ENCODE measurements around the gene KRT9. TPM values are rescaled to one million over a fixed set of nuclear protein-coding genes. Genes with fewer than 3 reads are reported as not detected.

Gene KRT9
- total RNA-seq, 1 experiment from 2014 or later = 0.15 TPM

DNA sequence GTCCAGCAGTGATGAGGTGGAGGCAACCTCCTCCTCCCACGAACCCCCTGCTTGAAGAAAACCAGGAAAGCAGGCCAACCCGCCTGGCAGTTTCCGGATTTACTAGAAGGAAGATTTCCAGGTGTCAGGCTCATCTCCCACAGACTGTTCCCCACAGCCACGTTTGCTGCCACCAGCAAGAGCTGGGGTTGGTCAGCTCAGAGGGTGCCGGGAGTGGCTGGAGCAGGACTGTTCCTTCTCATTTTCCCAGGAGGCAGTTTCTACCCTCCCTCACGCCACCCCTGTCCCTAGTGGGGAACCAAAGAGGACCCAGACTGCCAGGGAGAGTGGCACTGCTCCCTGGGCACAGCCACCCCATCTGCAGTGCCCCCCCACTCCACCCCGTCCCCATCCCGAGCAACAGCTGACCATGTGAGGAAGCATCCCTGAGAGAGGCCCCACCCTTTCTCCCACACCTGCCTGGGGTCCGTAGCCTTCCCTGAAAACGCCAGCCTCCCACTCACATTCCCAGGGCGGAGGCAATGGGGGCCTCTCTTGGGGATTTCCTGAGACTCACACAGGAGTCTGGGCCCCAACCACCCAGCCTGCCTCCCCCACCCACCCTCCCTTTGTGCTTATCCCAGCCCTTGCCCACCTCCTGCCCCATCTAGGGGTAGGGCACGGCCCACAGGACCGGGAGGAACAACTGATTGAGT is 46.6 kb upstream of the KRT9 start:
- no TSS peak for BruUV-seq (replicated peaks)
- RAD21 ChIA-PET (ENCODE audit: low non-redundant PET in 1 of 2, low total read pairs in 2 of 2, uncharacterized antibody in 2 of 2, unreplicated experiment in 2 of 2) = no interaction called here
- Histone ChIP-seq H4K20me1 (ENCODE audit: insufficient read depth) (no peaks in the 10 kb centered on the region), H3K9me3 (ENCODE audit: control insufficient read depth in 1 of 2, insufficient read depth in 1 of 2, low read depth in 1 of 2, low read length in 2 of 2) (no peaks in the 10 kb centered on the region), H3K79me2 (ENCODE audit: insufficient read depth, low read length) (no peaks in the 10 kb centered on the region), H3K27ac (ENCODE audit: low read depth, low read length) (no peak overlapping the region), H3K4me1 (ENCODE audit: control insufficient read depth in 1 of 2, insufficient read depth in 2 of 2, low read length in 2 of 2) (peaks cover 0 to 15% of the 10 kb centered on the region in 2 experiments; a peak in 3 of 4 replicates), H3K36me3 (ENCODE audit: control insufficient read depth in 1 of 2, insufficient read depth in 2 of 2, low read length in 2 of 2) (no peaks in the 10 kb centered on the region), H3K4me3 (replicated peaks in 1 of 2; ENCODE audit: low read depth in 1 of 2, low read length in 2 of 2) (no peak overlapping the region), H3K4me2 (ENCODE audit: low read length) (no peak overlapping the region), H2AFZ (ENCODE audit: low read depth, low read length, poor library complexity, severe bottlenecking) (no peak overlapping the region), H3K27me3 (ENCODE audit: insufficient read depth, low read length) (no peaks in the 10 kb centered on the region), H3K9me2 (ENCODE audit: insufficient read depth) (no peaks in the 10 kb centered on the region), H3K9ac (ENCODE audit: low read length) (no peak overlapping the region)
- TF ChIP-seq, protein P1, sequence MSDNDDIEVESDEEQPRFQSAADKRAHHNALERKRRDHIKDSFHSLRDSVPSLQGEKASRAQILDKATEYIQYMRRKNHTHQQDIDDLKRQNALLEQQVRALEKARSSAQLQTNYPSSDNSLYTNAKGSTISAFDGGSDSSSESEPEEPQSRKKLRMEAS (IDR thresholded peaks at IDR 0.05) = no peak
- no peak for TF ChIP-seq RAD21 (IDR thresholded peaks at IDR 0.05; ENCODE audit: low read depth)
- TF ChIP-seq FOSL1 (IDR thresholded peaks at IDR 0.05; ENCODE audit: low read depth) = no peak
- no peak for TF ChIP-seq CBX3 (IDR thresholded peaks at IDR 0.05; ENCODE audit: low read depth)
- intact Hi-C loops (cut with micrococcal nuclease) = no loop called here
- no peak for DNase-seq (ENCODE audit: low read depth, low spot score)
- CTCF ChIA-PET = no interaction called here
- no peak for ATAC-seq
- POLR2A ChIA-PET = no interaction called here

DNA sequence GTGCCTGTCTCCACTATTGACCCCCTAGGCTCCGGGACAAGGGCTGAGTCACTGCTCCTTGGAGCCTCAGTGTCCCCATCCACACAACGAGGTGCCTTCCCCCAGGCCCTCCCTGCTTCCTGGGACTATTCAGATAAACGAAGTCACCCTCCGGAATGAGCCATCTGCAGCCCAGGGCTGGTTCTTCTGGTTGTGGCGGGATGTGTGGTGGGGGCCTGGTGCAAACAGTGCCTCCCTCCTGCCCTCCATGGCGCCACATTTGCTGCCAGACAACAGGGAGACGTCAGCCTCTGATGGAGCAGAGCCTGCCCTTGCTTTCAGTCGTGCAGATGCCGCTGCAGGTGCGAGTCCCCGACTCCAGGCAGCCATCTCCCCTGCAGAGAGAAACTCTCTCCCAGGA is 45.8 kb upstream of the KRT9 start:
- DNase-seq (ENCODE audit: low read depth, low spot score) = no peak
- CTCF ChIA-PET = no interaction called here
- H2AFZ ChIP-seq (ENCODE audit: low read depth, low read length, poor library complexity, severe bottlenecking) = no peak overlapping the region
- H3K4me1 ChIP-seq (ENCODE audit: control insufficient read depth in 1 of 2, insufficient read depth in 2 of 2, low read length in 2 of 2) = peaks cover 2 to 23% of the 10 kb centered on the region in 2 experiments
- no peak overlapping the region for H3K4me3 ChIP-seq (replicated peaks in 1 of 2; ENCODE audit: low read depth in 1 of 2, low read length in 2 of 2)
- no peaks in the 10 kb centered on the region for H3K79me2 ChIP-seq (ENCODE audit: insufficient read depth, low read length)
- no peaks in the 10 kb centered on the region for H4K20me1 ChIP-seq (ENCODE audit: insufficient read depth)
- no peak overlapping the region for H3K27ac ChIP-seq (ENCODE audit: low read depth, low read length)
- intact Hi-C loops (cut with micrococcal nuclease) = no loop called here
- BruUV-seq (replicated peaks) = no TSS peak
- H3K9ac ChIP-seq (ENCODE audit: low read length) = no peak overlapping the region
- no peaks in the 10 kb centered on the region for H3K36me3 ChIP-seq (ENCODE audit: control insufficient read depth in 1 of 2, insufficient read depth in 2 of 2, low read length in 2 of 2)
- ATAC-seq = no peak
- no peak overlapping the region for H3K4me2 ChIP-seq (ENCODE audit: low read length)
- RAD21 ChIA-PET (ENCODE audit: low non-redundant PET in 1 of 2, low total read pairs in 2 of 2, uncharacterized antibody in 2 of 2, unreplicated experiment in 2 of 2) = no interaction called here
- H3K27me3 ChIP-seq (ENCODE audit: insufficient read depth, low read length) = no peaks in the 10 kb centered on the region
- no peaks in the 10 kb centered on the region for H3K9me3 ChIP-seq (ENCODE audit: control insufficient read depth in 1 of 2, insufficient read depth in 1 of 2, low read depth in 1 of 2, low read length in 2 of 2)
- H3K9me2 ChIP-seq (ENCODE audit: insufficient read depth) = no peaks in the 10 kb centered on the region
- POLR2A ChIA-PET = no interaction called here
- TF ChIP-seq CTCF (IDR thresholded peaks at IDR 0.05 in 2 of 3, conservative IDR thresholded peaks at IDR 0.05 in 1 of 3; ENCODE audit: borderline replicate concordance in 1 of 3, insufficient read depth in 1 of 3, low read depth in 2 of 3, low read length in 2 of 3) (no peak), CBX3 (IDR thresholded peaks at IDR 0.05; ENCODE audit: low read depth) (no peak), RAD21 (IDR thresholded peaks at IDR 0.05; ENCODE audit: low read depth) (no peak), ZNF274 (IDR thresholded peaks at IDR 0.05; ENCODE audit: low read depth, low read length) (no peak), CEBPB (IDR thresholded peaks at IDR 0.05; ENCODE audit: low read depth) (no peak), ZFX (IDR thresholded peaks at IDR 0.05) (no peak), SP1 (IDR thresholded peaks at IDR 0.05; ENCODE audit: low read depth) (no peak), SRF (IDR thresholded peaks at IDR 0.05; ENCODE audit: low read depth) (no peak), TCF7L2 (IDR thresholded peaks at IDR 0.05; ENCODE audit: borderline replicate concordance, extremely low read depth, insufficient read depth, insufficient read length) (no peak), SIN3A (IDR thresholded peaks at IDR 0.05; ENCODE audit: low read depth) (no peak), FOSL1 (IDR thresholded peaks at IDR 0.05; ENCODE audit: low read depth) (no peak), EZH2phosphoT487 (IDR thresholded peaks at IDR 0.05; ENCODE audit: borderline replicate concordance) (no peak), YY1 (IDR thresholded peaks at IDR 0.05; ENCODE audit: extremely low read depth, insufficient replicate concordance, low read depth, low read length) (no peak)
- TF ChIP-seq, protein P2, sequence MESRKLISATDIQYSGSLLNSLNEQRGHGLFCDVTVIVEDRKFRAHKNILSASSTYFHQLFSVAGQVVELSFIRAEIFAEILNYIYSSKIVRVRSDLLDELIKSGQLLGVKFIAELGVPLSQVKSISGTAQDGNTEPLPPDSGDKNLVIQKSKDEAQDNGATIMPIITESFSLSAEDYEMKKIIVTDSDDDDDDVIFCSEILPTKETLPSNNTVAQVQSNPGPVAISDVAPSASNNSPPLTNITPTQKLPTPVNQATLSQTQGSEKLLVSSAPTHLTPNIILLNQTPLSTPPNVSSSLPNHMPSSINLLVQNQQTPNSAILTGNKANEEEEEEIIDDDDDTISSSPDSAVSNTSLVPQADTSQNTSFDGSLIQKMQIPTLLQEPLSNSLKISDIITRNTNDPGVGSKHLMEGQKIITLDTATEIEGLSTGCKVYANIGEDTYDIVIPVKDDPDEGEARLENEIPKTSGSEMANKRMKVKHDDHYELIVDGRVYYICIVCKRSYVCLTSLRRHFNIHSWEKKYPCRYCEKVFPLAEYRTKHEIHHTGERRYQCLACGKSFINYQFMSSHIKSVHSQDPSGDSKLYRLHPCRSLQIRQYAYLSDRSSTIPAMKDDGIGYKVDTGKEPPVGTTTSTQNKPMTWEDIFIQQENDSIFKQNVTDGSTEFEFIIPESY (IDR thresholded peaks at IDR 0.05; ENCODE audit: extremely low read depth, insufficient replicate concordance, low read length) = no peak
- TF ChIP-seq, protein P3, sequence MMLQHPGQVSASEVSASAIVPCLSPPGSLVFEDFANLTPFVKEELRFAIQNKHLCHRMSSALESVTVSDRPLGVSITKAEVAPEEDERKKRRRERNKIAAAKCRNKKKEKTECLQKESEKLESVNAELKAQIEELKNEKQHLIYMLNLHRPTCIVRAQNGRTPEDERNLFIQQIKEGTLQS (IDR thresholded peaks at IDR 0.05) = no peak
